Psoas muscle (tissue), 8 donors: ENCODE results near the gene FOXN3. TPM values are rescaled to one million over a fixed set of nuclear protein-coding genes. Genes with fewer than 3 reads are reported as not detected.

ENCODE experiments used
- ATAC-seq, 4 donors: fragments of 200-7000 bp; cut with Tn5 transposase; one replicate each; pipeline ENCODE4 v1.9.1; 2020; ENCODE audit warnings: moderate library complexity in 3 of 4, mild to moderate bottlenecking in 2 of 4
- DNase-seq, 2 donors: peaks; one replicate each; pipeline ENCODE4 v3.0.0-alpha.2; 2020
- H3K27ac ChIP-seq: fragments of 200-600 bp; one replicate; pipeline ENCODE4 v1.8.0; 2022
- H3K27me3 ChIP-seq, 3 donors: fragments of 200-600 bp in 1 of 3; one replicate each; pipeline versions ENCODE4 v1.6.1 to v1.8.0; 2013 to 2022; ENCODE audit warnings: low read length in 2 of 3, mild to moderate bottlenecking in 2 of 3, moderate library complexity in 1 of 3; ENCODE audit not compliant: insufficient read depth in 3 of 3
- H3K36me3 ChIP-seq, 2 donors: fragments of 200-600 bp in 1 of 2; one replicate each; pipeline versions ENCODE4 v1.6.1 to v1.8.0; 2013 to 2022; ENCODE audit warnings: low read depth in 1 of 2, mild to moderate bottlenecking in 1 of 2, moderate library complexity in 1 of 2; ENCODE audit not compliant: insufficient read depth in 1 of 2
- H3K4me1 ChIP-seq: fragments of 200-600 bp; one replicate; pipeline ENCODE4 v1.8.0; 2022
- H3K4me3 ChIP-seq: fragments of 200-600 bp; one replicate; pipeline ENCODE4 v1.8.0; 2022; ENCODE audit warnings: mild to moderate bottlenecking
- H3K9me3 ChIP-seq: fragments of 200-600 bp; one replicate; pipeline ENCODE4 v1.8.0; 2022
- WGBS, 3 donors: extraction: QIAGEN DNeasy Blood & Tissue Kit; methylation state at CpG; one replicate each; pipeline versions ENCODE4 v1.1.6 to v1.1.7; 2013; 5-methylcytosine and 5-hydroxymethylcytosine counted together
- intact Hi-C, 2 donors: fragments of 100-400 bp; cut with DNase I; formaldehyde crosslinking; loops; one replicate each; pipeline versions ENCODE4 v1.11.0 to v1.14.2; 2022
- polyA plus RNA-seq, 3 donors: library from polyadenylated mRNA; stranded (reverse); fragments of 200-250 nt; gene quantifications; one replicate each; pipeline ENCODE4 v1.2.3, GENCODE V29; 2013
- total RNA-seq, 4 donors: library from RNA; stranded (reverse); fragmentation: NEBNext Ultra II Directional in 2 of 4; extraction: Animal tissue kit (Norgen Biotek cat#: 25700) in 2 of 4; gene quantifications; one replicate each; pipeline versions ENCODE4 v1.2.1 to v1.2.4, GENCODE V29; 2021 to 2023
- TF ChIP-seq, protein P1 (sequence below): fragments of 200-600 bp; IDR thresholded peaks from one replicate; pipeline ENCODE4 v1.8.0; 2022; ENCODE audit warnings: antibody characterized with exemption
- donor health status: healthy with polysubstance abuse.
- donor health status: DM: no; HTN: no; CAD: no; lungs with moderate emphysema.
- donor health status: Bipolar disorder and iron deficiency.
- donor health status: healthy.
- donor health status: DM: yes; HTN: yes; CAD: no.
- donor health status: DM: no; HTN: no; CAD: no.
- donor health status: DM: no; HTN: no; CAD: no.
- donor health status: DM: yes; HTN: yes; CAD: no.

Gene FOXN3
- total and polyA plus RNA-seq, 7 donors = 10.1 to 123 (median 73.6) TPM

DNA sequence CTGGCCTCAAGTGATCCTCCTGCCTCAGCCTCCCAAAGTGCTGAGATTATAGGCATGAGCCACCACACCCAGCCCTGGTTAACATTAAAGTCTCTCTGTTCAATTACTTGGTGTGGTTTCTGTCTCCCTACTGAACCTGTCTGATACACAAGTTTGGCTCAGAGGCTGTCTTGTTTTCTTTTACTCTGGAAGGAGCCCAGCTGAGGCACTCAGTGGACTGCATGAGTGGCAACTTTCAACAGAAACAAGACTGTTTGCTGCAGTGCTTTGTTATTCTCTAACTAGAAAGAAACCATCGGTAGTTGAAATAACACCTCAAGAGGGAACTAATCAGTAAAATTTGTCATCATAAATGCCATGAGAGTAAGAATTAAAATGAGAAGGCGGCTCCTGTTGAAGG lies 238.7 kb downstream of the FOXN3 start:
- intact Hi-C loops = no loop called here
- ATAC-seq (no peak), DNase-seq (no peak)
- no peak overlapping the region for H3K4me3 ChIP-seq
- H3K27me3 ChIP-seq = no peaks in the 10 kb centered on the region
- H3K27ac ChIP-seq = no peak overlapping the region
- H3K36me3 ChIP-seq = peaks cover 3 to 8% of the 10 kb centered on the region in 2 donors
- TF ChIP-seq, protein P1, sequence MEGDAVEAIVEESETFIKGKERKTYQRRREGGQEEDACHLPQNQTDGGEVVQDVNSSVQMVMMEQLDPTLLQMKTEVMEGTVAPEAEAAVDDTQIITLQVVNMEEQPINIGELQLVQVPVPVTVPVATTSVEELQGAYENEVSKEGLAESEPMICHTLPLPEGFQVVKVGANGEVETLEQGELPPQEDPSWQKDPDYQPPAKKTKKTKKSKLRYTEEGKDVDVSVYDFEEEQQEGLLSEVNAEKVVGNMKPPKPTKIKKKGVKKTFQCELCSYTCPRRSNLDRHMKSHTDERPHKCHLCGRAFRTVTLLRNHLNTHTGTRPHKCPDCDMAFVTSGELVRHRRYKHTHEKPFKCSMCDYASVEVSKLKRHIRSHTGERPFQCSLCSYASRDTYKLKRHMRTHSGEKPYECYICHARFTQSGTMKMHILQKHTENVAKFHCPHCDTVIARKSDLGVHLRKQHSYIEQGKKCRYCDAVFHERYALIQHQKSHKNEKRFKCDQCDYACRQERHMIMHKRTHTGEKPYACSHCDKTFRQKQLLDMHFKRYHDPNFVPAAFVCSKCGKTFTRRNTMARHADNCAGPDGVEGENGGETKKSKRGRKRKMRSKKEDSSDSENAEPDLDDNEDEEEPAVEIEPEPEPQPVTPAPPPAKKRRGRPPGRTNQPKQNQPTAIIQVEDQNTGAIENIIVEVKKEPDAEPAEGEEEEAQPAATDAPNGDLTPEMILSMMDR = no peak
- no peaks in the 10 kb centered on the region for H3K9me3 ChIP-seq
- WGBS, 3 donors = 77 to 92% (median 82%) methylated on average over 2 of the region's 2 CpGs
- H3K4me1 ChIP-seq = peaks cover 34% of the 10 kb centered on the region

DNA sequence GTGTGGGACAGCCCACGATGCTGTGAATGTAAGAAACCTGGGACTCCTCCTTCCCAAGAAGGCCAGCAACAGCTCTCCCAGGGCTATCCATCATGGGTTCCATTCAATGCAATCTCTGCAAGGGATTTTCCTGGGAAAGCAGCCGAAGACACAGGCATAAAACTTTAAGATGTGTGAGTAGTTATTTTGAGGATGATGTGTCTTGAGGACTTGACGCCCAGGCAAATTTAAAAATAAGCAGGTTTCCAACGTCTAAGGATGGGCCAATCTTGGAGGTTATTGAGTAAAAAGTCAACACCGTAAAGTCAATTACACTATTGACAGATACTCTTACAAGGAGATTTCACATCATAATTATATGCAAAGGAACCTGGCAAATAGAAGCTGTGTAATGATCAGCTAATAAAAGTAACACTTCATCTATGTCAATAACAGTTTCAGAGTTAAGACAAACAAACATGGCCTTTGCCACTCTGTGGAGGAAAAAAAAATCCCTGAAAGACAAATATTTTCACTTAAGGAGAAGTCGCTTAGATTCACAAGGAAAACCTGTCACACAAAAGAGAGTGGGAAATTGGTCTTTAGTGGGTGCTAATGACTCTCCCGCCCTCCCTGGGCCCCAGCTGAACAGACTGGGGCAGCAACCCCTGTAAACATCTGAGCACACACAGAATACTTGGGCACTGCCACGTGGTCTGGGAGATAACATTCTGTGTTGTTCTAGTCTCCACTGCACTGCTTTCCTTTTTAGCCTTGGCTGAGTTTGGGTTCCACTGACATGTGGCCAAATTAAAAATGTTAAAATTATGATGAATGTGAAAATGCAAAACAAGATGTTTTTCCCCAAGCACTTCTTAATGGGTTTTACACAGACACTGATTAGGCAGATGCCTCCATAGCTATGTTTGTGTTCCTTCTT lies 240.9 kb downstream of the FOXN3 start:
- no peak for ATAC-seq
- peaks cover 3 to 8% of the 10 kb centered on the region in 2 donors for H3K36me3 ChIP-seq
- H3K27me3 ChIP-seq = no peaks in the 10 kb centered on the region
- H3K27ac ChIP-seq = no peak overlapping the region
- TF ChIP-seq, protein P1 = no peak
- H3K4me3 ChIP-seq = no peak overlapping the region
- no peak for DNase-seq
- peaks cover 34% of the 10 kb centered on the region for H3K4me1 ChIP-seq
- H3K9me3 ChIP-seq = peaks cover 11% of the 10 kb centered on the region
- WGBS, 3 donors = 80 to 86% (median 82%) methylated on average over 8 of the region's 8 CpGs
- intact Hi-C loops = loop anchor here in 1 of 2 donors (2.0 kb wide), 2 partner anchors 63 to 739 kb away; no protein-coding TSS in a partner anchor

DNA sequence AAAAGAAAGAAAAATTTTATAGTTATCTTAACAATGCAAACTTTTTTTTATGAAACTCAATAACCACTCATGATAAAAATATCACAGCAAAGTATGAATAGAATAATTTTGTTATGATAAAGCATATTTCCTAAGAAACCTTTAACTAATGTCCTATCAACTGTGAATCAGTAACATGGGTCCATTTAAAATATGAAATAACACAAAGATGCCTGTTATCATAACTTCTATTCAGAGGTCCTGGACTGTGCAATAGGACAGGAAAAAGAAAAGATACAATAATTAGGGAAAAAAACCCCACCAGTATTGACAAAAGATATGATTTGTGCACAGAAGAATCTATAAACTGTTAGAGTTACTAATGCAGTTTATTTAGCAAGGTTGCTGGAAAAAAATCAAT lies 245.4 kb downstream of the FOXN3 start:
- ATAC-seq = no peak
- peaks cover 12% of the 10 kb centered on the region for H3K4me1 ChIP-seq
- peaks cover 3 to 8% of the 10 kb centered on the region in 2 donors for H3K36me3 ChIP-seq
- DNase-seq = no peak
- TF ChIP-seq, protein P1 = no peak
- peaks cover 11% of the 10 kb centered on the region for H3K9me3 ChIP-seq
- no peaks in the 10 kb centered on the region for H3K27me3 ChIP-seq
- no peak overlapping the region for H3K27ac ChIP-seq
- intact Hi-C loops = no loop called here
- H3K4me3 ChIP-seq = no peak overlapping the region

DNA sequence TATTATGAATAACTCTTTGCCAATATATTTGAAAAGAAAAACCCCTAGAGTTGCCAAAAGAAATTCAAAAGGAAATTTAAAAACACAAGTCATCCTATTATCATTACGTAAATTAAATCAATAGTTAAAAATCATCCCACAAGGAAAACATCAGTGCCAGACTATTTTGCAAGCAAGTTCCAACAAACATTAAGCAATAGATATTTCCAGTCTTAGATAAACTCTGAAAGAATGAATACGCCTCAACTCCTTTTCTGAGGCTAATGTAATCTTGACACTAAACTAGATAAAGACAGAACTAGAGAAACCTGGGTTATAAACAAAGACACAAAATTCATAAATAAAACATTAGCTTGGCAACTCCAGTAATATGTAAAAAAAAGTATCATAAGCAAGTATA lies 245.9 kb downstream of the FOXN3 start:
- Histone ChIP-seq H3K9me3 (peaks cover 11% of the 10 kb centered on the region), H3K36me3 (peaks cover 3 to 8% of the 10 kb centered on the region in 2 donors), H3K27me3 (no peaks in the 10 kb centered on the region), H3K4me1 (peaks cover 16% of the 10 kb centered on the region), H3K27ac (no peak overlapping the region), H3K4me3 (no peak overlapping the region)
- no peak for ATAC-seq
- 87 to 88% (median 87%) methylated on average over 2 of the region's 2 CpGs for WGBS, 3 donors
- intact Hi-C loops = no loop called here
- TF ChIP-seq, protein P1 = no peak
- DNase-seq = no peak
